Psoas muscle (tissue), 8 donors: ENCODE results near the gene ADAMTS13. TPM values are rescaled to one million over a fixed set of nuclear protein-coding genes. Genes with fewer than 3 reads are reported as not detected.

Source experiments
- ATAC-seq, 4 donors: fragments of 200-7000 bp; cut with Tn5 transposase; one replicate each; pipeline ENCODE4 v1.9.1; 2020; ENCODE audit warnings: moderate library complexity in 3 of 4, mild to moderate bottlenecking in 2 of 4
- DNase-seq, 2 donors: peaks; one replicate each; pipeline ENCODE4 v3.0.0-alpha.2; 2020
- H3K27ac ChIP-seq: fragments of 200-600 bp; one replicate; pipeline ENCODE4 v1.8.0; 2022
- H3K27me3 ChIP-seq, 3 donors: fragments of 200-600 bp in 1 of 3; one replicate each; pipeline versions ENCODE4 v1.6.1 to v1.8.0; 2013 to 2022; ENCODE audit warnings: low read length in 2 of 3, mild to moderate bottlenecking in 2 of 3, moderate library complexity in 1 of 3; ENCODE audit not compliant: insufficient read depth in 3 of 3
- H3K36me3 ChIP-seq, 2 donors: fragments of 200-600 bp in 1 of 2; one replicate each; pipeline versions ENCODE4 v1.6.1 to v1.8.0; 2013 to 2022; ENCODE audit warnings: low read depth in 1 of 2, mild to moderate bottlenecking in 1 of 2, moderate library complexity in 1 of 2; ENCODE audit not compliant: insufficient read depth in 1 of 2
- H3K4me1 ChIP-seq: fragments of 200-600 bp; one replicate; pipeline ENCODE4 v1.8.0; 2022
- H3K4me3 ChIP-seq: fragments of 200-600 bp; one replicate; pipeline ENCODE4 v1.8.0; 2022; ENCODE audit warnings: mild to moderate bottlenecking
- H3K9me3 ChIP-seq: fragments of 200-600 bp; one replicate; pipeline ENCODE4 v1.8.0; 2022
- WGBS, 3 donors: extraction: QIAGEN DNeasy Blood & Tissue Kit; methylation state at CpG; one replicate each; pipeline versions ENCODE4 v1.1.6 to v1.1.7; 2013; 5-methylcytosine and 5-hydroxymethylcytosine counted together
- intact Hi-C, 2 donors: fragments of 100-400 bp; cut with DNase I; formaldehyde crosslinking; loops; one replicate each; pipeline versions ENCODE4 v1.11.0 to v1.14.2; 2022
- polyA plus RNA-seq, 3 donors: library from polyadenylated mRNA; stranded (reverse); fragments of 200-250 nt; gene quantifications; one replicate each; pipeline ENCODE4 v1.2.3, GENCODE V29; 2013
- total RNA-seq, 4 donors: library from RNA; stranded (reverse); fragmentation: NEBNext Ultra II Directional in 2 of 4; extraction: Animal tissue kit (Norgen Biotek cat#: 25700) in 2 of 4; gene quantifications; one replicate each; pipeline versions ENCODE4 v1.2.1 to v1.2.4, GENCODE V29; 2021 to 2023
- TF ChIP-seq, protein P1 (sequence below): fragments of 200-600 bp; IDR thresholded peaks from one replicate; pipeline ENCODE4 v1.8.0; 2022; ENCODE audit warnings: antibody characterized with exemption
- donor health status: healthy with polysubstance abuse.
- donor health status: DM: no; HTN: no; CAD: no; lungs with moderate emphysema.
- donor health status: Bipolar disorder and iron deficiency.
- donor health status: healthy.
- donor health status: DM: yes; HTN: yes; CAD: no.
- donor health status: DM: no; HTN: no; CAD: no.
- donor health status: DM: no; HTN: no; CAD: no.
- donor health status: DM: yes; HTN: yes; CAD: no.

ADAMTS13 gene
- total and polyA plus RNA-seq, 7 donors, result 0.73 to 6.7 (median 2.5) TPM

- no peak overlapping the region for H3K27ac ChIP-seq
- no peak for DNase-seq
- intact Hi-C loops, result loop anchor here in 1 of 2 donors (5.0 kb wide), 1 partner anchor 42 kb away; the partner anchor contains the start of gene SURF6
- H3K36me3 ChIP-seq, result no peaks in the 10 kb centered on the region
- 84 to 87% (median 86%) methylated on average over 14 of the region's 14 CpGs for whole genome bisulfite sequencing, 3 donors
- no peak overlapping the region for H3K4me3 ChIP-seq
- no peaks in the 10 kb centered on the region for H3K27me3 ChIP-seq
- no peaks in the 10 kb centered on the region for H3K9me3 ChIP-seq
- H3K4me1 ChIP-seq, result peaks cover 10% of the 10 kb centered on the region
- ATAC-seq, result no peak
- TF ChIP-seq, protein P1, sequence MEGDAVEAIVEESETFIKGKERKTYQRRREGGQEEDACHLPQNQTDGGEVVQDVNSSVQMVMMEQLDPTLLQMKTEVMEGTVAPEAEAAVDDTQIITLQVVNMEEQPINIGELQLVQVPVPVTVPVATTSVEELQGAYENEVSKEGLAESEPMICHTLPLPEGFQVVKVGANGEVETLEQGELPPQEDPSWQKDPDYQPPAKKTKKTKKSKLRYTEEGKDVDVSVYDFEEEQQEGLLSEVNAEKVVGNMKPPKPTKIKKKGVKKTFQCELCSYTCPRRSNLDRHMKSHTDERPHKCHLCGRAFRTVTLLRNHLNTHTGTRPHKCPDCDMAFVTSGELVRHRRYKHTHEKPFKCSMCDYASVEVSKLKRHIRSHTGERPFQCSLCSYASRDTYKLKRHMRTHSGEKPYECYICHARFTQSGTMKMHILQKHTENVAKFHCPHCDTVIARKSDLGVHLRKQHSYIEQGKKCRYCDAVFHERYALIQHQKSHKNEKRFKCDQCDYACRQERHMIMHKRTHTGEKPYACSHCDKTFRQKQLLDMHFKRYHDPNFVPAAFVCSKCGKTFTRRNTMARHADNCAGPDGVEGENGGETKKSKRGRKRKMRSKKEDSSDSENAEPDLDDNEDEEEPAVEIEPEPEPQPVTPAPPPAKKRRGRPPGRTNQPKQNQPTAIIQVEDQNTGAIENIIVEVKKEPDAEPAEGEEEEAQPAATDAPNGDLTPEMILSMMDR, result no peak
Measured at GRCh38 chr9:133379153-133380086, 42.7 kb upstream of the ADAMTS13 start.

DNA sequence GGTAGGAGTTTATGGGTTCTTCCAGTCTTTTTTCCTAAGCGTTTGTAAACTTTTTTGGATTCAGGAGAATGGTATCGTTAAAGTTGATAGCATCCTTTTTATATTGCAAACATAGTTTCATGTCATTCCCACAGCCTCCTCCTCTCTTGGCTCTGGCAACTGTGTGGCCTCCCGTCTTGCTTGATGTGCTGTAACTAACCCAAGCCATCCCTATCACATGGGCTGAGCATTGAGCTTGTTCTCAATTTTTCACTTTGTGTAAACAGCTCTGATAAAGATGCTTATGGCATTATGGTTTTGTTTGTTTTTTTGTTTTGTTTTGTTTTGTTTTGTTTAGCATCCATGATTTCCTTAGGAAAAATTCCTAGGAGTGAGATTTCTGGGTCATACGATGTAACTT is 41.4 kb upstream of the ADAMTS13 start:
- 80 to 82% (median 81%) methylated on average over 4 of the region's 4 CpGs for WGBS, 3 donors
- H3K4me3 ChIP-seq, result no peak overlapping the region
- H3K27me3 ChIP-seq, result no peaks in the 10 kb centered on the region
- peaks cover 6% of the 10 kb centered on the region for H3K4me1 ChIP-seq
- H3K27ac ChIP-seq, result no peak overlapping the region
- TF ChIP-seq, protein P1, result no peak
- intact Hi-C loops, result no loop called here
- no peaks in the 10 kb centered on the region for H3K36me3 ChIP-seq
- ATAC-seq (no peak), DNase-seq (no peak)
- no peaks in the 10 kb centered on the region for H3K9me3 ChIP-seq

DNA sequence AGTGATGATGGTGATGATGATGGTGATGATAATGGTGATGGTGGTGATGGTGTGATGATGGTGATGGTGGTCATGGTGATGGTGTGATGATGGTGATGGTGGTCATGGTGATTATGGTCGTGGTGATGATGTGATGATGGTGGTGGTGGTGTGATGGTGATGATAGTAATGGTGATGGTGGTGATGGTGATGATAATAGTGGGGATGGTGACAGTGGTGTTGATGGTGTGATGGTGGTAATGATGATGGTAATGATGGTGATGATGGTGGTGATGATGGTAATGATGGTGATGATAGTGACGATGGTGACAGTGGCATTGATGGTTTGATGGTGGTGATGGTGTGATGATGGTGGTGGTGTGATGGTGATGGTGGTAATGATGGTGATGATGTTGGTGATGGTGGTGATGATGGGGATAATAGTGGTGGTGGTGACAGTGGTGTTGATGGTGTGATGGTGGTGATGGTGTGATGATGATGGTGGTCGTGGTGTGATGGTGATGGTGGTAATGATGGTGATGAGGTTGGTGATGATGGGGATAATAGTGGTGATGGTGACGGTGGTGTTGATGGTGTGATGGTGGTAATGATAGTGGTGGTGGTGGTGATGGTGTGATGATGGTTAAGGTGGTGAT is 39.5 kb upstream of the ADAMTS13 start:
- Histone ChIP-seq H3K4me3 (no peak overlapping the region), H3K9me3 (no peaks in the 10 kb centered on the region), H3K27ac (no peak overlapping the region), H3K27me3 (no peaks in the 10 kb centered on the region), H3K36me3 (no peaks in the 10 kb centered on the region), H3K4me1 (no peaks in the 10 kb centered on the region)
- WGBS, 3 donors, result 78 to 94% (median 93%) methylated on average over 4 of the region's 4 CpGs
- intact Hi-C loops, result no loop called here
- ATAC-seq (no peak), DNase-seq (no peak)
- TF ChIP-seq, protein P1, result no peak

- H3K4me1 ChIP-seq, result no peaks in the 10 kb centered on the region
- no peak overlapping the region for H3K4me3 ChIP-seq
- H3K9me3 ChIP-seq, result no peaks in the 10 kb centered on the region
- H3K27me3 ChIP-seq, result no peaks in the 10 kb centered on the region
- no peak overlapping the region for H3K27ac ChIP-seq
- no peak for ATAC-seq
- no peaks in the 10 kb centered on the region for H3K36me3 ChIP-seq
- WGBS, 3 donors, result 95 to 100% (median 98%) methylated on average over 3 of the region's 3 CpGs
- intact Hi-C loops, result no loop called here
- no peak for DNase-seq
- TF ChIP-seq, protein P1, result no peak
Measured at GRCh38 chr9:133383438-133383837, 38.7 kb upstream of the ADAMTS13 start.
